Stimulated activated CD4-positive, alpha-beta T cell treated with anti-CD3 and anti-CD28 coated beads, Interleukin-4, amount 100 ng/mL, for 4 hours (primary cell): Measurements from ENCODE around the gene SESTD1.
"Not testable (repeated sequence)": the region's sequence is repeated elsewhere in the genome, so short reads cannot be mapped to it uniquely, and the experiment has no call there.

Experiments
- DNase-seq, 2 experiments: peaks; one replicate each; pipeline ENCODE4 v3.0.0-alpha.2; 2020

SESTD1 gene

GRCh38 chr2:179096090-179096489, 168.5 kb downstream of the SESTD1 start:
- no peak for DNase-seq

GRCh38 chr2:179092912-179093311, 171.7 kb downstream of the SESTD1 start:
- not testable (repeated sequence) for DNase-seq

GRCh38 chr2:179082697-179083096, 181.9 kb downstream of the SESTD1 start:
- no peak for DNase-seq

DNA sequence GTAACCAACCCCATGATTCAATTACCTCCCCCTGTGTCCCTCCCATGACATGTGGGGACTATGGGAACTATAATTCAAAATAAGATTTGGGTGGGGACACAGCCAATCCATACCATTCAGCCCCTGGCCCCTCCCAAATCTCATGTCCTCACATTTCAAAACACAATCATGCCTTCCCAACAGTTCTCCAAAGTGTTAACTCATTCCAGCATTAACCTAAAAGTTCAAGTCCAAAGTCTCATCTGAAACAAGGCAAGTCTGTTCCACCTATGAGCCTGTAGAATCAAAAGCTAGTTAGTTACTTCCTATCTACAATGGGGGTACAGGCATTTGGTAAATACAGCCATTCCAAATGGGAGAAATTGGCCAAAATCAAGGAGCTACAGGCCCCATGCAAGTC, 182.7 kb downstream of the SESTD1 start:
- DNase-seq: no peak

DNA sequence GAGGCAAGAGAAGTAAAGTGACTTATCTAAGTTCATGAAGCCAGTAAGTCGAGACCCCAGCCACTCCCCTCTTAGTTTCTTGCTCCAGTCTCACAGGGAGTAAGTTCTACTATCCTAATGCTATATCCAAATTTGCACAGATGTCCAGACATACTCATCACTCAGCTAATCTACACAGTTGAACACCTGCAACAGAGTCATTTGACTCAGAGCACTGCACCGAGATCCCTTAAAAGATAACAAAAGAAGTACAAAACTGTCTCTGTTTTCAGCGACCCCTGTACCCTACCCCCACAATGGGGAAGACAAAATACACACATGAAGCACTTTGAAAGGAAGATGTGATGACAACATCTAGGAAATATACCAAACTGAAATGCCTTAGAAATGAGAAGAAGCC, 192.1 kb downstream of the SESTD1 start:
- DNase-seq: no peak

DNA sequence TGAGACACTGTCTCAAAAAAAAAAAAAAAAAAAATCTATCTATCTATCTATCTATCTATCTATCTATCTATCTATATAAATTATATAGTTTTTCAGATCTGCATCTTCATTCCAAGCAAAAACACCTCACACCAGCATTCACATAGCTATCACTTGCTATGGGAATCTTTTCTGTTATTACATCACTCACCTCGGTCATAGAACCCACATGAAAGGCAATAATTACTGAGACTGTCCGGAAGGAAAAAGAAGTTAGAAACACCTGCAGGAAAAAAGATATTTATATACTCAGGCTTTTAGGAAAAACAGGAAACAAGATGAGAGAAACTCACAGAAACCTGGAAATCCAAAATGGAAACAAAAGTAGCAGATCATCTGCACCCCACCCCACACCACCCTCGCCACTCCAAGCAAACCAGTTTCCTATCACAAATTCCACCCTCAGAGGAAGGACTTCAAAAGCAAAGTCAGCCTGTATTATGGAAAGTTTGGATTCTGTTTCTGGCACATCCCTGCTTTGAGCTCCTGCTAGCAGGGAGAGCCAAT, 192.7 kb downstream of the SESTD1 start:
- no peak for DNase-seq

GRCh38 chr2:179070895-179071294, 193.7 kb downstream of the SESTD1 start:
- no peak for DNase-seq

DNA sequence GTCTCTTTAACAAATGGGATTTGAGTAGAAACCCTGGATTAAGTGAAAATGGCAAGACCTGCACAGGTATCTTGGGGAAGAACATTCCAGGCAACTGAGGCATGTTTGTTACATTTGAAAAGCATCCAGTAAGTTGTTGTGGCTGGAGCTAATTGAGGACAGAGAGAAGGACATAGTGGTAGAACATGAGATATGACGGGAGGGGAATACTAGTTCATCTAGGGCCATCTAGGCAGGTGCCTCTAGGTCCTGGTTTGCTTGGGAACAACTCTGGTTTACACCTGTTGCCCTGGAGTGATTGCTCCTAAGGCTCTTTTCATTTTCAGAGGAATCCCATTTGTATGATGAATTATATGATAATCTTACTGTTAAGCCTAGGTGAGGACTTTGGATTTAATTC, 194.9 kb downstream of the SESTD1 start:
- no peak for DNase-seq

GRCh38 chr2:179068991-179069643, 195.5 kb downstream of the SESTD1 start:
- no peak for DNase-seq

- DNase-seq: no peak
Observed at GRCh38 chr2:179059026-179059700, 205.5 kb downstream of the SESTD1 start.

GRCh38 chr2:179057737-179058136, 206.9 kb downstream of the SESTD1 start:
- no peak for DNase-seq

DNA sequence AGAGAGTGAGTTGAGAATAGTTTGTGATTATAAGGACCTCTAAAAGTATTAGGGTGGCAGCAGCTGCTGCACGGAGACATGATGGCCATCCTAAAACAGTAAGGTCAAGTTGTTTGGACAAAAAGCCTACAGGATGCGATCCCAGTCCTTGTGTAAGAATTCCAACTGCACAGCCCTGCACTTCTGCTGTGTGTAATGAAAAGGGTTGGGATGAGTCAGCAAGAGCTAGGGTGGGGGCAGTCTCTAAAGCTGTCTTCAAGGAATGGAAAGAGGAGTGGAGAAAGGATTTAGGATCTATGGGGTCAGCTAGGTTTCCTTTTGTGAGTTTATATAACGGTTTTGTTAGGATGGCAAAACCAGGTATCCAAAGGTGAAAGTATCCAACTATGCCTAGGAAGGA, 211.1 kb downstream of the SESTD1 start:
- DNase-seq: not testable (repeated sequence)
